Kidney (tissue), 14 donors: Measurements from ENCODE around the gene SLC12A9. TPM values are rescaled to one million over a fixed set of nuclear protein-coding genes. Genes with fewer than 3 reads are reported as not detected.
A peak's percentile ranks its signal among the peaks of the same experiment; 100 is the strongest.

Experiments used
- DNase-seq, 5 donors: peaks; one replicate each; pipeline ENCODE4 v3.0.0-alpha.2; 2013 to 2020
- FAIRE-seq: peaks from 2 replicates; lab custom pipeline; 2012; peaks lifted over from hg19 to GRCh38; lab: Jason Lieb, UNC
- H3K27ac ChIP-seq, 2 donors: one replicate each; pipeline ENCODE4 v1.7.0; 2013; ENCODE audit warnings: low read depth in 2 of 2, low read length in 2 of 2, inconsistent platforms in 1 of 2
- H3K27me3 ChIP-seq: one replicate; pipeline ENCODE4 v1.7.1; 2013; ENCODE audit warnings: low read length, inconsistent platforms; ENCODE audit not compliant: control insufficient read depth, insufficient read depth
- H3K36me3 ChIP-seq, 3 donors: one replicate each; pipeline versions ENCODE4 v1.7.0 to v1.7.1; 2013; ENCODE audit warnings: low read length in 3 of 3, control low read depth in 1 of 3, inconsistent platforms in 1 of 3; ENCODE audit not compliant: insufficient read depth in 3 of 3, control insufficient read depth in 2 of 3
- H3K4me1 ChIP-seq, 3 donors: one replicate each; pipeline versions ENCODE4 v1.7.0 to v1.7.1; 2013; ENCODE audit warnings: low read length in 3 of 3, inconsistent platforms in 1 of 3, low read depth in 1 of 3; ENCODE audit not compliant: control insufficient read depth in 2 of 3, insufficient read depth in 2 of 3
- H3K4me3 ChIP-seq, 3 donors: one replicate each; pipeline versions ENCODE4 v1.7.0 to v1.8.1; 2013; ENCODE audit warnings: low read length in 3 of 3, control low read depth in 1 of 3, inconsistent platforms in 1 of 3
- H3K9ac ChIP-seq, 3 donors: one replicate each; pipeline versions ENCODE4 v1.7.0 to v1.7.1; 2013; ENCODE audit warnings: low read length in 3 of 3, control low read depth in 1 of 3, inconsistent platforms in 1 of 3
- H3K9me3 ChIP-seq, 3 donors: one replicate each; pipeline versions ENCODE4 v1.7.0 to v1.7.1; 2013; ENCODE audit warnings: low read length in 3 of 3, control low read depth in 1 of 3, inconsistent platforms in 1 of 3; ENCODE audit not compliant: control insufficient read depth in 2 of 3, insufficient read depth in 1 of 3
- intact Hi-C: fragments of 100-400 bp; cut with DNase I; formaldehyde crosslinking; loops from one replicate; pipeline ENCODE4 v1.11.1; 2022
- polyA plus RNA-seq: library from polyadenylated mRNA; stranded (reverse); fragments of 350-450 nt; fragmentation: Illumina TruSeq; extraction: RNeasy Lipid Tissue Mini Kit (QIAGEN cat#74804); gene quantifications from one replicate; pipeline ENCODE4 v1.2.3, GENCODE V29; 2014; ENCODE audit warnings: low read depth, low replicate concordance; ENCODE audit not compliant: insufficient read depth
- total RNA-seq: library from RNA; stranded (reverse); fragmentation: NEBNext Ultra II Directional; extraction: Animal tissue kit (Norgen Biotek cat#: 25700); gene quantifications from one replicate; pipeline ENCODE4 v1.2.1, GENCODE V29; 2021
- TF ChIP-seq, protein P1 (sequence below): IDR thresholded peaks from 3 replicates; pipeline ENCODE4 v1.5.1; 2012; ENCODE audit warnings: mild to moderate bottlenecking, moderate library complexity, borderline replicate concordance; ENCODE audit not compliant: insufficient read depth; ENCODE audit errors: extremely low read depth
- donor health status: control.
- donor health status: control.
- donor health status: control.
- donor health status: control.
- donor health status: control.
- donor health status: DM: yes; HTN: yes; CAD: no.
- donor health status: Normal renal cell carcinoma (clear cell type).

SLC12A9 gene
- total and polyA plus RNA-seq, 2 donors from 2014 or later = 19.7 to 29.9 TPM

DNA sequence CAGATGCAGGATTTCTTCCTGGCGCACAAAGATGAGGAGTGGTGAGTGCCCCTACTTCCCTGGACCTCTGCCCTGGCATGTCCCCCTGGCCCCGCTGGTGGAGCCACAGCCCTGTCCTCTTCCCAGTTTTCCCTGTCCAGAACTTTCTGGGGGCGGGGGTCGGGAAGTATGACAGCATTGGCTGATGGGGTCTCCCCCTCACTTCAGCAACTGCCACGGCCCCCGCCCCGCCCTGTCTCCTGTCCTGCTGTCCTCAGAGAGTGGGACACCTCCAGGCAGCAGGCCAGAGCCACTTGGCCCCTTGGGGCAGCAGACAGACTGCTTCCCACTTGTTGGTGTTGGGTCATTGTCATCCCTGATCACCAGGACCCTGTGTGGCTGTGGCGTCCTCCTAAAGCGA, 29.7 kb downstream of the SLC12A9 start:
- TF ChIP-seq, protein P1, sequence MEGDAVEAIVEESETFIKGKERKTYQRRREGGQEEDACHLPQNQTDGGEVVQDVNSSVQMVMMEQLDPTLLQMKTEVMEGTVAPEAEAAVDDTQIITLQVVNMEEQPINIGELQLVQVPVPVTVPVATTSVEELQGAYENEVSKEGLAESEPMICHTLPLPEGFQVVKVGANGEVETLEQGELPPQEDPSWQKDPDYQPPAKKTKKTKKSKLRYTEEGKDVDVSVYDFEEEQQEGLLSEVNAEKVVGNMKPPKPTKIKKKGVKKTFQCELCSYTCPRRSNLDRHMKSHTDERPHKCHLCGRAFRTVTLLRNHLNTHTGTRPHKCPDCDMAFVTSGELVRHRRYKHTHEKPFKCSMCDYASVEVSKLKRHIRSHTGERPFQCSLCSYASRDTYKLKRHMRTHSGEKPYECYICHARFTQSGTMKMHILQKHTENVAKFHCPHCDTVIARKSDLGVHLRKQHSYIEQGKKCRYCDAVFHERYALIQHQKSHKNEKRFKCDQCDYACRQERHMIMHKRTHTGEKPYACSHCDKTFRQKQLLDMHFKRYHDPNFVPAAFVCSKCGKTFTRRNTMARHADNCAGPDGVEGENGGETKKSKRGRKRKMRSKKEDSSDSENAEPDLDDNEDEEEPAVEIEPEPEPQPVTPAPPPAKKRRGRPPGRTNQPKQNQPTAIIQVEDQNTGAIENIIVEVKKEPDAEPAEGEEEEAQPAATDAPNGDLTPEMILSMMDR = no peak
- H3K9me3 ChIP-seq = no peaks in the 10 kb centered on the region
- peaks cover 14 to 55% (median 32%) of the 10 kb centered on the region in 3 donors for H3K36me3 ChIP-seq
- intact Hi-C loops = no loop called here
- FAIRE-seq (no peak), DNase-seq (peak in 1 of 5 donors; percentile 78)
- H3K27me3 ChIP-seq = no peaks in the 10 kb centered on the region
- H3K4me3 ChIP-seq = no peak overlapping the region
- H3K4me1 ChIP-seq = peaks cover 0 to 4% (median 0%) of the 10 kb centered on the region in 3 donors
- H3K27ac ChIP-seq = no peak overlapping the region
- no peak overlapping the region for H3K9ac ChIP-seq

GRCh38 chr7:100882785-100883526, 30.4 kb downstream of the SLC12A9 start:
- H3K9ac ChIP-seq = no peak overlapping the region
- TF ChIP-seq, protein P1 = no peak
- H3K4me1 ChIP-seq = peaks cover 0 to 6% (median 1%) of the 10 kb centered on the region in 3 donors
- H3K9me3 ChIP-seq = no peaks in the 10 kb centered on the region
- H3K27ac ChIP-seq = no peak overlapping the region
- peaks cover 14 to 63% (median 36%) of the 10 kb centered on the region in 3 donors for H3K36me3 ChIP-seq
- H3K4me3 ChIP-seq = no peak overlapping the region
- no peak for FAIRE-seq
- intact Hi-C loops = no loop called here
- no peaks in the 10 kb centered on the region for H3K27me3 ChIP-seq
- DNase-seq = no peak

DNA sequence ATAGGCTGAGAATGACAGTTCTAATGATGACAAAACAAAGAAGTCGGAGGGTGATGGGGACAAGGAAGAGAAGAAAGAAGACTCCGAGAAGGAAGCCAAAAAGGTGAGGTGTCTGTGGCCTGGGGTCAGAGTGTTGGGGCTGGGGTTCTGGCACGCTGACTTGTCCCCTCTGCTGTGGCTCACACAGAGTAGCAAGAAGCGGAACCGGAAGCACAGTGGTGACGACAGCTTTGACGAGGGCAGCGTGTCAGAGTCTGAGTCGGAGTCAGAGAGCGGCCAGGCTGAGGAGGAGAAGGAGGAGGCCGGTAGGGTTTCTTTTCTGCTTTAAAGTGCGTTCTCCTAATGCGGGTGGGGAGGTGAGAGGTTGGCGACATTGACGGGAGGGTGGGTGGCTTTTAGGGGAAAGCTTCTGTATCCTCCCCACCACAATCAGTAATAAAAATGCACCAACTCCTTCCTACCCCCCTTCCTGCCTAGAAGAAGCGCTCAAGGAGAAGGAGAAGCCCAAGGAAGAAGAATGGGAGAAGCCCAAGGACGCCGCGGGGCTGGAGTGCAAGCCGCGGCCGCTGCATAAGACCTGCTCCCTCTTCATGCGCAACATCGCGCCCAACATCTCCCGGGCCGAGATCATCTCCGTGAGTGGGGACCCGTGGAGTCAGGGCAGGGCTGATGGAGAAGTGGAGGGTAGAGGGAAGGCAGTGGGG, 32.4 kb downstream of the SLC12A9 start:
- Histone ChIP-seq H3K27ac (no peak overlapping the region), H3K9me3 (no peaks in the 10 kb centered on the region), H3K9ac (no peak overlapping the region), H3K4me3 (no peak overlapping the region), H3K36me3 (peaks cover 17 to 71% (median 41%) of the 10 kb centered on the region in 3 donors), H3K27me3 (no peaks in the 10 kb centered on the region), H3K4me1 (peaks cover 0 to 17% (median 4%) of the 10 kb centered on the region in 3 donors)
- no peak for DNase-seq
- FAIRE-seq = no peak
- intact Hi-C loops = no loop called here
- TF ChIP-seq, protein P1 = no peak
